ENCODE measurements around the gene TBC1D5.

- TF ChIP-seq CTCF (IDR thresholded peaks at IDR 0.05) = no peak
- no peak for TF ChIP-seq POLR2A (IDR thresholded peaks at IDR 0.05)
These were observed 393.3 kb downstream of the TBC1D5 start for GRCh38 chr3:17349093-17349492.
